LNCAP (cell line): ENCODE measurements around the gene DNAJC17.

Source experiments
- CTCF ChIP-seq: fragments of 450-650 bp; IDR thresholded peaks from 2 replicates; pipeline ENCODE4 v1.5.1; 2017; ENCODE audit warnings: mild to moderate bottlenecking

DNAJC17 gene

DNA sequence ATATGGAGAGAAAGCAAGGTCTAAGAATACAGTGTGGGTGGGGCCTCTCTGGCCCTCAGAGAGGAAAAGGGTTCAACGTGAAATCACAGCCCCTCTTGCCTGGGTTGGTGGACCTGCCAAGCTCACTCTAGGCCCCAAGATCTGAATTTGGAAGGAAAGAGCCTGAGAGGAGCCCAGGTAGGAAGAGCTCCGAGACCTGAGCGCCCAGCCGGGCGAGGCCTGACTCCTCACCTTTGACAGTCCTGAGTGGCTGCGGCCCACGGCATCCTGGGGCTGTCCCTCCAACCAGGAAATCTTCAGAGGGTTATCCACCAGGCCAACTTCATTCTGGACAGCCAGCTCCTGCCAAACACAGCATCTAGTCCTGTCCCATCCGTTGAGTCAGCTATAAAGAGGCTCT, 33.8 kb downstream of the DNAJC17 start:
- TF ChIP-seq CTCF: no peak

GRCh38 chr15:40772014-40772413, 35.3 kb downstream of the DNAJC17 start:
- no peak for TF ChIP-seq CTCF

- TF ChIP-seq CTCF: no peak
These were observed 36.0 kb downstream of the DNAJC17 start for GRCh38 chr15:40771242-40771641.

DNA sequence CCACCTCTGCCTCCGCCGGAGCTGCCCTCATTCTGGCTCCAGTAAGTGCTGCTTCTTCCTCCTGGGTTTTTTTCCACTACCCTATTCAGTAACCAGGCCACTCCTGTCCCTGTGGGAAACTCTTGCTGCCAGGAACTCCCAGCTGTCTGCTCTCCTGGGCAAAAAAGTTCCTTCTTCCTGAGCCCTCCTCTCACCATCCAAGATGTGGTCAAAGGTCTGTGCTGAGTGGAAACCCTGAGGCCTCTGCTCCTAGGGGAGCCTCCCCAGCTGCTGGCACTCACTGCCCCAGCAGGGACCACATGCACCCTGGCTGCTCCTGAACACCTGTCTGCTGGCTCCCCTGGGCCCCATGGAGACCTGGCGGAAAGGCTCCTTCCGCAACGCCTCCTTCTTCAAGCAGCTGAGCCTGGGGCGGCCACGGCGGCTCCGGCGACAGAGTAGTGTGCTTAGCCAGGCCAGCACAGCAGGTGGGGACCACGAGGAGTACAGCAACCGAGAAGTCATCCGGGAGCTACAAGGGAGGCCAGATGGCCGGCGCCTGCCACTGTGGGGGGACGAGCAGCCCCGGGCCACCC, 37.0 kb downstream of the DNAJC17 start:
- no peak for TF ChIP-seq CTCF

DNA sequence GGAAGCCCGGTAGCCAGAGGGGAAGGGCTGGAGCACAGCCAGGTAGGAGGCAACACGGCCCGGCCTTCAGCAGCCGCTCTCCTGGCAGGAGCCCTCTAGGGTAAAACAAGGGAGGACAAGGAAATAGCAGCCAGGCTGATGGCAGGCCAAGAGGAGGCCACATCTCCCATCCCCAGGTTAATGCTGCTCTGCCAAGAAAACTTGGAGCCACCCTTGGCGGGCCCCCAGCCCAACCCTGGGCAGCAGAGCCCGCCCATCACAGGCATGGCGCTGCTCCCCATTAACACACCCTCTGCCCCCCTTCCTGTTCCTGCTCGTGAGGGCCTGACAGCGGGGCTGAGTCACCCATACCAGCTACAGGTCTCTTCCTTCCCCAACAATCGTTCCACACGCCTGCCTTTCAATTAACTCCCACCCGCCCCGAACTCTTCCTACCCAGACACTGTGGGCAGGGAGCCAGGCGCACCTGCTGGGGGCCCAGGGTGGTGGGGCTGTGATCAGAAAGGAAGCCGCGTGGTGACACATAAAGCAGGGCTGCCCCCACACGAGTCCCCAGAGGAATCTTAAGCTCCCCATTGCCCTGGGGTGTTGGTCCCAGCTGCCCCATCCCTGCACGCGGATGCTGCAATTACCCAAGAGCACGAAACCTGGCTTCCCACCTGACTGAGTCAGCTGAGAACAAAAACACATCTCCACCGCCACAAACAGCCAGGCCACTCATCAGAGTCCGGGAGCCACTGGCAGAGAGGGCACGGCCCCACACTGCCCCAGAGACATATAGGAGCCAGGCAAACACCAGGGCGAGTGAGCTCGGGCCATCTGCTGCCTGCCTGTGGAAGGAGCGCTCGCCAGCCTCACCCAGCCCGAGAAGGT, 37.8 kb downstream of the DNAJC17 start, which contains the start of gene C15orf62:
C15orf62 (plus strand) TSS at position 707 of the 873 bp plus-strand sequence. CDS start 516 bp downstream, outside the sequence.
- no peak for TF ChIP-seq CTCF

- no peak for TF ChIP-seq CTCF
These were observed 38.6 kb downstream of the DNAJC17 start for GRCh38 chr15:40768521-40769273.

GRCh38 chr15:40767838-40768500, 39.3 kb downstream of the DNAJC17 start:
- TF ChIP-seq CTCF: no peak
